Nucleus accumbens (tissue), 56 donors: ENCODE results near the gene RASA3.

Source experiments
- DNase-seq, 56 donors: peaks; one replicate each; lab custom pipeline; 2025; lab: John Stamatoyannopoulos, UW

RASA3 gene

DNA sequence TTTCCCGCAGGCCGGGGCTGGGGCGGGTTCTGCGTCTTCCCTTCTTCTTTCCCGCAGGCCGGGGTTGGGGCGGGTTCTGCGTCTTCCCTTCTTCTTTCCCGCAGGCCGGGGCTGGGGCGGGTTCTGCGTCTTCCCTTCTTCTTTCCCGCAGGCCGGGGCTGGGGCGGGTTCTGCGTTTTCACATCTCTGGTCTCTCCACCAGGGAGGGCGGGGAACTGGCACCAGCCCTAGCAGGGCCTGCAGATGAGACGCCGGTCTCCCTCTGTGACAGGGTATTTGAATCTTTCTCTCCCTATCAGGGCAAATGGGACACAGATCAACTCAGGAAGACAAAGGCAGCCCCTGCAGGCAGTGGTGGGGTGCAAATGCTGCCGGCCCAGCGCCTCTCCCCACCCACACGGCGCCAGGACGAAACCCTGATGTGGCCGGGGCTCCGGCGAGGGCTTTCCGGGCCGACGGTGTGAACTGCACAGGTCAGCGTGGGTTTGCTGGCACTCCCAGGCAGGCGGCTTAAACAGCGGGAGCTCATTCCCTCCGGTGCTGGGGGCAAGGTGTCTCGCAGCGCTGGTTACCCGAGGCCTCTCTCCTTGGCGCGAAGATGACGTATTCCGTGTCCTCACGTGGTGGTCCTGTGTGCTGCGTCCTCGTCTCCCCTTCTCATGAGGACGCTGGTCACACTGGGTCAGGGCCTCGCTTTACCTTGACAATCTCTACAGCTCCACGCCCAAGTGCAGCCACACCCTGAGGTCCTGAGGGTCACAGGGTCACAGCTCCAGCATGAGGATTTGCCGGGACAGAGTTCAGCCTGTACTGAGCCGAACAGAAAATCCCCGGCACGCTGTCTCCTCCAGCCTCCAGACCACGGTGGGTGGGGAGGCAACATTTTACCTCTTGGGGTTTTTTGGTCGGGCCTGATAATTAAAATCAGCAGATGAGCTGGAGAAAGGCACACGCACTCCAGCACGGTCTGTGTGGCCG lies 157.8 kb downstream of the RASA3 start:
- no peak for DNase-seq

DNA sequence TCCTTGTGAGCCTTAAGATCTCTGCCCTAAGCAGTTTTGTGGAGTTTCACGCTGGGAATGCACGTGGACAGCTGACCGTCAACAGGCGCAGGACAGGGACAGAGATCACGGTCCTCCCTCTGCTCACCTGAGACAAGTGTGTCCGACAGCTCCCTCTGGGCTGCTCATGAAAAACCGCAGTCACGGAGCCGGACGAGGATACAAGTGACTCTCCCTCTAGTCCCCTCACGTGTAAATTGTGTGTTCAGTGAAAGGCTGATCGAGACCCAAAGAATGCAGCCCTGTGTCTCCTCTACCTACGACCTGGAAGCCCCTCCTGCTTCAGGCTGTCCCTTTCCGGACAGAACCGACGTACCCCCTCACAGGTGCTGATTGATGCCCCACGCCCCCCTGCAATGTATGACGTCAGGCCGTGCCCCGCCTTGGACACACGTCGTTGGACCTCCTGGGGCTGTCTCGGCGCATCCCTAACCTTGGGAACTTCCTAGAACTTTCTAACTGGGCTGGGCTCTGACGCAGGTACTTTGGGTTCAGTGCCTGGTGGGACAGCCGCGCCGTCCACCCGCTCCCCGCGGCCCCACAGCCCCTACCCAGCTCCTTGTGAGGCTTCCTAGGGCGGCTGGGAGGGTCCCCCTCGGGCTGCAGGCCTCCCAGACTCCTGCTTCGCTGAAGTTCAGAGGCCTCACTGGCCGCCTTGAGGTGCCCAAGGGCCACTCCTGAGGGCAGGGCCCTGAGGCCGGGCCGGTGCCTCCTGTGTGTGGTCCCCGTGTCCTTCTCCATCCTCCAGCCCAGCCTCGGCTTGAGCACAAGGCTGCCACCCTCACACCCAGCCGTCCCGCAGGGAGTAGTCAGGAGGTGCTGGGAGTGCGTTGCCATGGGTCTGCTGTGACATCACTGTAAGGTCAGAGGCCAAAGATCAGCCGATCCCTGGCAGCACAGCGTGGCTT lies 158.9 kb downstream of the RASA3 start, which contains the start of gene C13orf46:
Gene C13orf46, minus strand, starts transcription at position 859 of the 947 bp plus-strand sequence. Its CDS starts 79 bp downstream, at position 780.
- no peak for DNase-seq

DNA sequence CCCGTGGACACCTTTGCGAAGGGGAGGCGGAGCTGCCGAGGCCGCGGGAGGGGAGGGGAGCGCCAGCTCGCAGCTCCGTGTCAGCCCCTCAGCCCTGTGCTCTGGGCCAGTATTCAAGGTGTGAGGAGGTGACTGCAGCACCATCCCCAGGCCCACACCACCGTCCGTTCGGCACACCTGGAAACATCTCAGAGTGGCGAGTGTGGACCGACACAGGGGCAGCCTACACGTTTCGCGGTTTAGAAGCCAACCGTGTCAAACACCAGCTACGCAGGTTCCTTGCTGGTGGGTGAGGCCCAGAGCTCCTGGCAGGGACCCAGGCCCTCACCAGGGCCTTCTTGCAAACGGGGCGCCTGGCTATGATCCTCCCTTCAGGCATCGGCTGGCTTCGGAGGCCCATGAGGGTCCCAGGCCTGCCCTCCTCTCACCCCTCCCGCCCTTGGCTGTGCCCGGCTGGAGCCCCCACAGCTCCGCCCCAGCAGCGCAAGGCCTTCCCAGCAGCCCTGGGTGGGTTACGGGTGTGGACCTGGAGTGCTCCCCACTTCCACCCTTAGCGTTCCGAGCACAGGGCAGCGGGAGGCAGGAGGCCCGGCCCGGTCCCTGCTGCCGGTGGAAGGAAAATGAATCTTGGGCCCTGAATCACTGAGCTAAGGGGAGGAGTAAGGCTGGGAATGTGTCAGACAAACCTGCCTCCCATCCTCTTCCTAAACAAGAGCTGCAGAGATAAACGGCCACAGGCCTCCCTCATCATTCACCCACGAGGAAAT lies 159.8 kb downstream of the RASA3 start:
- no peak for DNase-seq

DNA sequence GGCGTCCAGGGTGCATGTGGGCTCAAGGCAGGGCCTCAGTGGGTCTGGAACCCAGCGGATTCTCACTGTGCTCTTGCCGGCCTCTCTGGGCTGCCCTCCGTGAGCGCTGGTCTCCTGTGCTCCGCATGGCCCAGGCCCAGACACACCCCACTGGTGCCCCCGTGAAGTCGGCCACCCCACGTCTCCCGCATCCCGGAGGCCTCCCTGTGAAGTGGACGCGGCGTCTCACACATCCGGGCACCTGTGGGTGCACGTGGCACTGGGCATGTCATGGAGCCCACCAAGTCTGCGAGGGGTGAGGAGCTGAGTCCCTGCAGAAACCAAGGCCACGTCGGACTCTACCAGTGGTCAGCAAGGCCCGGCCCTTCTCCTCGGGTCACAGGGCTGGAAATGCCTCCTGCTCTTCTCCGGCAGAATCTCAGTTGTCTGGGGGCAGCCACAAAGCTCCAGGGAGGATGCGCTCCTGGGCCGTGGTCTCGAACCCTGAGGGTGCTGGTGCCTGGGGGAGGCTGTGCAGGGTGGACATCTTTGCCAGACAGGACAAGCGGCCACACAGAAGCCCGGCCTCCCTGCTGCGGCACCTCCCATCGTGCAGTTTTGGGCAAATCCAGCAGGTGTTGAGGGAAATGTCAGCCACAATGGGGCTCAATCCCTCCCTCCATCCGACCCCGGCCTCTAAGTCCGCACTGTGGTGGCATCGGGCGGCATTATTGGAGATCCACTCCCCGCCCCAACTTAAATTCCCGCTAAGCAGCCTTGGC lies 160.8 kb downstream of the RASA3 start:
- DNase-seq: no peak

DNA sequence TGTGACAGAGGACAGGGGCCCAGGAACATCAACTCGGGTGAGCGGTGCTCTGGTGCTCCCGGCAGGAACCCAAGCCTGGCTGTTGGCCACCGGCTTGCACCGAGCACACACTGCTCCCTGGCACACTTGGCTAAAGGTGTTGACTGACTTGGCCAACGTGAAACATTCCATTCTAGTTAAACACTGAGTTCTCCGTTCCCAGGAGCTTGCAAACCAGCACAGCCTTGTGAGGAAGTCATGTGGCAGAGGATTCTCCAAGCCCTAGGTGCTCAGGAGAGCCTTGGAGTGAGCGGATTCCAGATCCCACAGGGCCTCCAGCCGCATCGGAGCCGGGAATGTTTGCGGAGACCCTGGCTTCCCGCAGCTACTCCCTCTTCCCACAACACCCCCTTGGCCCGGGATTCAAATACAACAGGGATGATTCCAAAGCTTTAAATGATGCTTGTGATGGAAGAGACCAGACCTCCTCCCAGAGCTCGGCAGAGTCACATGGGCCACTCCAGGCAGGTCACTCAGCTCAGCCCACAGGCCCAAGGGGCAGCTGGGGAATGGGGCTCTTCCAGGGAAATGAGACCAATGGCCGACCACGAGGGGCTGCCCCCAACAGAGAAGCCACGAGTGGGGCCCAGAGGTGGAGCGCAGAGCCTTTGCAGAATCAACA lies 161.5 kb downstream of the RASA3 start:
- no peak for DNase-seq

DNA sequence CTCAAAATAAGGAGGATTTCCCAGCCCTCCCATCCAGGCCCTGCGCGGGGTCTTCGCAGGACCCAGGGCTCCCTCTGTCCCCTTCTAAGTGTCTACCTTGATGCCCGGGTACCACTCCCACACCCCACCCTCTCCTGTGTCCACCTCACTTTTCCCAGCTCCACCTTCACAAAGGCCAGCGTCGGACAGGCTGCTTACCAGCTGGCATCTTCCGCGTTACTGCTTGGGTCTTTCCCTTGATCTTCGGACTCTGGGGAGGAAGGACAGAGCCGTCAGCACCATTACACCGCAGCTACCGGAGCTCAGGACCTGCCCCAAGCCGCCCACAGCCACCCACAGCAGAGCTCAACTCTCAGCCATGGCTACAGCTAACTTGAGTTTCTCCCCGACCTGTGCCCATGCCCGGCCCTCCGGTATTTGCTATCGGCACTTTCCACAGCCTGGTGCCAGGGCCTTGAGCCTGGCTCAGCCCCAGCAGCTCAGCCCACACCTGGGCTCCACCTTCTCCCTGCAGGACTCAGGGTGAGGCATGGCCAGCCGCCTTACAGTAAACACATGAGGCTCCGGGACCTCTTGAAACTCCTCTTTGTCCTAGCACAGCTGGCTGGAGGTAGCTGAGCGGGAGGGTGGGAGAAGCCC lies 162.3 kb downstream of the RASA3 start:
- no peak for DNase-seq

DNA sequence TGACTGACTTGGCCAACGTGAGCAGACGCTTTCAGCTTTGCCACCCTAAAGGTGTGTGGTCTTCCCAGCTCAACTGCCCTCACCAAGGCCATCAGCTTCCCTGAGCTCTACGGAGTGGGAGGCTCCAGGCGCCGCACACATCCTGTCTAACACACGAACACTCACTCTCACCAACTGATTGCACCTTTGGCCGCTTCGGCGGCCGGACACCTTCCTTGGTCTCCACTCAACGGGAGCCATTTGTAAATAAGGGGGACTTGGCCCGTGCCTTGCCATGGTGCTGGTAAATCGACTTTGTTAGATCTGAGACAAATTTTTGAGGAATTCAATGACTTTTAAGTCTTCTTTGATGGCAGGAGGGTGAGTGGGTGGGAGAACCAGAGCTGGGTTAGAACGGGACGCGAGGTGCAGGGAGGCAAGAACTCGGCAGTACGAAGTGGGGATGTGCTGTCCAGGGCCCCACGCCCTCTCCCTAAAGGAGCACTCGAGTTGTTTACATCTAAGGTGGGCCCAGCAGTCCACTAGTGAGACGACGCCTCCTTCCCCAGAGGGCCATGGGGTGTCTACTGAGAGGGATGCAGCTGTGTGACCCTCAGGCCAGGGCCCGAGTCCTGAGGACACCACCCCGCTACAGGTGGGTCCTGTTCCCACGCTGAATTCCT lies 163.0 kb downstream of the RASA3 start:
- DNase-seq: no peak

DNA sequence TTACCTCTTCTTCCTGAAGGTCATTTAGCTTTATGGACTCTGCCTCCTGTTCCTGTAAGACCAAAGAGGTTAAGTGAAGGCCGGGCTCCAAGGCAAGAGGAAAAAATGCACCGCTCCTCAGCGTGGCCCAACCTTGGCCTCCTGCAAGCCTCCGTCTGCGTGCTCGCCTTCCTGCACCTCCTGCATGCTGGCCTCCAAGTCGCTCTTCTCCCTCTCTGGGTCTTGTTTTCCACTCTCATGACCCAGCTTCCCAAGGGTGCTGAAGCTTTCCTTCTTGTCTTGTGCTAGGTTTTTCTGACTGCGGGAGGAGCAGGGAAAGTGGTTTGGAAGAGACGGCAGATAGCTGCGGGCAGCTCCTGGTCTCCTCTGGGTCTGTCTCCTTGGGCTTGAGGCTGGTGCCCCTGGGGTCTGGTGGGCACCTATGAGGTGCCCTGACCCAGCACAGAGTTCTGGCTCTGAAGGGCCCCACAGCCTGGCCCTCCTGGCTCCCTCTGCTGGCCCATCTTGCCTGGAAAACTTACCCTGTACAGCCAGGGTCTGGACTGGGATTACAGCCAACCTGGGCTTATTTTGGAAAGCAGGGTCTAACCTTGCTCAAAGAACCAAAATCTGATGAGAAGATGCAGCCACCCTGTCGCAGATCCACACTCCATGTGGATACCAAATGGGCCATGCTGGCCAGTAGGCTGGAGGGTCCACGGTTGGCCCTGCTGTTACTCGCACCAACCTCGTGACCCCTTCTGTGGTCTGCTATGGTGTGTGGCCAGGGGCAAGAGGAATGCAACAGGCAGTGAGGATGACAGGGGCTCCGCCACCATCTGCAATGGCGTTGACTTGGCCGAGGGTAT lies 163.7 kb downstream of the RASA3 start:
- DNase-seq: no peak

DNA sequence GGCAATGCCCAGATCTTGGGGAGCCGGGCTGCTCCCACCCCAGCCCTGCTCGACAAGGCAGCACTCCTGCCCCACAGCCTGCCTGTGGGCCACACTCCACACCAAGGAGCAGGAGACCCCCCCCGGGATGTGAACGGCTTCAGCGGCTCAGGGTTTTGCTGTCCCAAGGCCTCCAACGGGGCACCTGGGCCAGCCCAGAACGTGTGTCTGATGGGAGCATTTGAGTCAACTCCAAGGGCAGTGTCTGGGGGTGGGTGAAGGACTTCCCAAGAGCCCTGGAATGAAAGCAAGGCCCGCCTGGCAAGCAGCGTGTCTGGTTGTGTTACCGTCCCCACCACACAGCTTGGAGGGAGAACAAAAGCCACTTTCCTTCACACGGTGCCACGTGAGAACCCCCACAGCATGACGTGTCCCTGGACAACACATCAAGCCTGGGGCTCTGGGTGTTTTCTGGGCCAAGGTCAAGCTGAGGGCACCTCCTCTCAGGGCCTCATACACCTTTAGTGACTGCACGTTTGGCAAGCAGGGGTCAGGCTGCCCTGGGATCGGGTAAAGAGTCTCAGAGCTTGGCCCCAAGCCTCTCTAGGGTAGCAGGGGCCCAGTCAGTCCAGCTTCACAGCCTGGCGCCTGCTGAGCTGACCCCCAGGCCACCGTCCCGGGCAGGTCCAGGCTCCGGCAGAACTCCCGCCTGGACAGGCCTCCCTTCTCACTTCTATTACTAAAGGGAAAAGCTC lies 164.5 kb downstream of the RASA3 start:
- no peak for DNase-seq

DNA sequence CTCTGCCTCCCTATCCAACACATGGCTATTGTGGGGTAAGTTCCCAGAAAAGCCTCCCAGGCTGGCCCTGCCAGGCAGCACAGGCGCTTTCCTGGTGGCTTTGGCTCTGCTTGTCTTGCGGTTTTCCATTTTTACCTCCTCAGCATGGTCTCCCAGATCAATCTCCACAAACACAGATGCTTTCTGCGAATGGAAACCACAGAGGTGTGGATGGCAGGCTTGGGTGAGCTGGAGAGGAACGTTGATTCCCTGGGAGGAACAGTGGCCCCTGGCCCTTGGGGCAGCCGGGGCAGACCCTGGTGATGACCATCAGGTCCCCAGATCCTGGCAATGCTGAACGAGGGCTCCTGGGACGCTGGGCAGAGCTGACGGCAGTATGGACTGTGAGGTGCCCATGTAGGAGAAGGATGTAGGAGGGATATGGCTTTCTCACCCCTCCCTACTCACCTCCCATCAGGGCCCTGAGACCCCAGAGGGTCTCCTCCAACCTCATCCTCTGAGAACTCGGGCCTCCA lies 165.2 kb downstream of the RASA3 start:
- DNase-seq: no peak

DNA sequence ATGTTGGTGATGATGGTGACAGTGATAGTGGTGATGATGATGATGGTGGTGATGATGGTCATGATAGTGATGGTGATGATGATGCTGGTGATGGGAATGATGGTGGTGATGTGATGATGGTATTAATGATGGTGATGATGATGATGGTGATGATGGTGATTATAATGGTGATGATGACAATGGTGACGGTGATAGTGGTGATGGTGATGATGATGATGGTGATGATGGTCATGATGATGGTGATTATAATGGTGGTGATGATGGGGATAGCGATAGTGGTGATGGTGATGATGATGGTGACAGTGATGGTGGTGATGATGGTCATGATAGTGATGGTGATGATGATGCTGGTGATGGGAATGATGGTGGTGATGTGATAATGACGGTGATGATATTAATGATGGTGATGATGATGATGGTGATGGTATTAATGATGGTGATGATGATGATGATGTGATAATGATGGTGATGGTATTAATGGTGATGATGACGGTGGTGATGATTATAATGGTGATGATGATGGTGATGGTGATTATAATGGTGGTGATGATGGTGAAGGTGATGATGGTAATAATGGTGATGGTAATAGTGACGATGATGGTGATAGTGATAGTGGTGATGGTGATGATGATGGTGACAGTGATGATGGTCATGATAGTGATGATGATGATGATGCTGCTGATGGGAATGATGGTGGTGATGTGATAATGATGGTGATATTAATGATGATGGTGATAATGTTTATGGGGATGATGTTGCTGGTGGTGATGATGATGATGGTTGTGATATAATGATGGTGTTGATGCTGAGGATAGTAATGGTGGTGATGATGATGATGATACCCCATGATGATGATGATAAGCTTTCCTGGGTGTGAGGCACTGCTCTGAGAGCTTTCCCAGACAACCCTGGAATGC lies 166.2 kb downstream of the RASA3 start:
- no peak for DNase-seq

DNA sequence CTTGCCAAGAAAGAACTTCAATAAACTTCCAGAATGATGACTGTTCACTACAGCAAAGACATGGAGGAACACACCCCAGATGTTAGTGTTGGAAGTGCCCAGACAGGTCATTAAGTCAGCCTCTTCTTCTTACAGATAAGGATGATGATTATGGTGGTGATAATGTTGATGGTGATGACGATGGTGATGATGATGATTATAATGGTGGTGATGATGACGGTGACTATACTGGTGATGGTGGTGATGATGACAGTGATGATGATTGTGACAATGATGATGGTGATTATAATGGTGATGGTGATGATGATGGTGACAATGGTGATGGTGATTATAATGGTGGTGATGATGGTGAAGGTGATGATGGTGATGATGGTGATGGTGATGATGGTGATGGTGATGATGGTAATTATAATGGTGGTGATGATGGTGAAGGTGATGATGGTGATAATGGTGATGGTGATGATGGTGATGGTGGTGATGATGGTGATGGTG lies 167.0 kb downstream of the RASA3 start:
- DNase-seq: no peak

DNA sequence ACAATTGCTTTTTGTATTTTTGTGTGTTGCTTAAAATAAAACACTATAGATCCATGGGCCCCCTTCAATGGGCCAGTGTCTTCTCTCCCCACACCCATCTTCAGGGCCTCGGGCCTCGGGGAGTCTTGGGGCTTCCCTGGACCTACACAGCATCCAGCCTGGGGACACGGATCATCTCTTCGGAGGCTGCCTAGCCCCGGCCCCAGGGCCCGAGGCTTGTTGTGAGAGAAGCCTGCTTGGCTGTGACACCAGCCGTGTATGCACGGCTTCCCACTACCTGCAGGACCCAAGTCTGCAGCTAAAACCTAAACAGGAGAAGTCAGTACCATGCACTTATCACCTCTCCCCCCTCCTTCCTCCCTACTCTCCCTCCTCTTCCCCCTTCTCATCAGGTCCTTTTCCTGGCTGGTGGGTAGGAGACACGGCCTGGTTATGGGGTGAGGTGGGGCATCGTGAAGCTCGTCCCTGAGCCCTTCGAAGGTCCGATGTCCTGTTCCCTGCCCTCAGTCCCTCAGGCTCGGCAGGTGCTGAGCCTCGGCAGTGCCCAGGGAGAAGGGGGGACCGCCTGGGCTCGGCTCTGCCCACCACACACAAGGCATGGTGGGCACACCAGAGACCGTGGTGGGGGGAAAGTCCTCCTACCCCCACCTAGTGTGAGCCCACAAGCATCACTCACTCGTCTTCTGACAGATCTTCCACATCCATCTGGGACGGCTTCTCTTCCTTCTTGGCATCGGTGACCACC lies 168.0 kb downstream of the RASA3 start:
- DNase-seq: no peak

DNA sequence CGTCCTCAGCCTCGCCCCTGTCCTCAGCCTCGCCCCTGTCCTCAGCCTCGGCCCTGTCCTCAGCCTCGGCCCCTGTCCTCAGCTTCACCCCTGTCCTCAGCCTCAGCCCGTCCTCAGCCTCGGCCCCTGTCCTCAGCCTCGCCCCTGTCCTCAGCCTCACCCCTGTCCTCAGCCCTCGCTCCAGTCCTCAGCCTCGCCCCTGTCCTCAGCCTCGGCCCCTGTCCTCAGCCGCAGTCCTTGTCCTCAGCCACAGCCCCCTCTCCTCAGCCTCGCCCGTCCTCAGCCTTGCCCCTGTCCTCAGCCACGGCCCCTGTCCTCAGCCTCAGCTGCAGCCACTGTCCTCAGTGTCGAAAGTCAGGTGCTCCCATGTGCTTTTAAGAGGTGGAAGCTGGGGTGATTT lies 169.0 kb downstream of the RASA3 start:
- DNase-seq: no peak
